Choroid plexus epithelial cell (primary cell): ENCODE data around the gene FH.
A peak's percentile ranks its signal among the peaks of the same experiment; 100 is the strongest.

Source experiments
- DNase-seq: peaks from one replicate; pipeline ENCODE4 v3.0.0-alpha.2; 2010; ENCODE audit warnings: low read depth
- H3K4me3 ChIP-seq: 2 replicates; pipeline ENCODE4 v1.5.1; 2011; ENCODE audit warnings: low read depth, mild to moderate bottlenecking, control low read depth, low read length, moderate library complexity
- CTCF ChIP-seq: conservative IDR thresholded peaks from 2 replicates; pipeline ENCODE4 v1.5.1; 2011; ENCODE audit warnings: low read depth, mild to moderate bottlenecking, control low read depth, inconsistent platforms, low read length, moderate library complexity

Gene FH

GRCh38 chr1:241503444-241503843, 16.1 kb downstream of the FH start:
- DNase-seq, result no peak
- no peak for TF ChIP-seq CTCF
- no peak overlapping the region for H3K4me3 ChIP-seq

GRCh38 chr1:241499910-241500309, 19.6 kb downstream of the FH start:
- DNase-seq, result peak; percentile 71

GRCh38 chr1:241495741-241496140, 23.8 kb downstream of the FH start:
- no peak overlapping the region for H3K4me3 ChIP-seq
- TF ChIP-seq CTCF, result no peak
- no peak for DNase-seq

More at GRCh38 chr1:241499910-241500309, 19.6 kb downstream of the FH start:
- peak; percentile 50 for TF ChIP-seq CTCF
- no peak overlapping the region for H3K4me3 ChIP-seq

GRCh38 chr1:241488739-241489138, 30.8 kb downstream of the FH start:
- DNase-seq, result no peak
- no peak for TF ChIP-seq CTCF
- no peak overlapping the region for H3K4me3 ChIP-seq

- no peak overlapping the region for H3K4me3 ChIP-seq
- peak; percentile 66 for TF ChIP-seq CTCF
Observed at GRCh38 chr1:241485554-241485992, 34.0 kb downstream of the FH start.

GRCh38 chr1:241485145-241485544, 34.4 kb downstream of the FH start:
- TF ChIP-seq CTCF, result no peak
- DNase-seq, result no peak
- no peak overlapping the region for H3K4me3 ChIP-seq

More at GRCh38 chr1:241485554-241485992, 34.0 kb downstream of the FH start:
- DNase-seq, result peak; percentile 59

GRCh38 chr1:241482761-241483250, 36.7 kb downstream of the FH start:
- peak; percentile 24 for DNase-seq
- H3K4me3 ChIP-seq, result no peak overlapping the region
- TF ChIP-seq CTCF, result no peak
